ENCODE results near the gene ATP6V1E1. TPM values are rescaled to one million over a fixed set of nuclear protein-coding genes. Genes with fewer than 3 reads are reported as not detected.

ATP6V1E1 gene
- total and polyA plus RNA-seq, 9 of the 15 experiments (the other 6 are each of a cell fraction or from before 2014, with no cell fraction given), result 122 to 249 (median 179) TPM

GRCh38 chr22:17639247-17639741 is 10.7 kb upstream of the ATP6V1E1 start (continued):
- TF ChIP-seq ESRRB (CRISPR knock-in tag; IDR thresholded peaks at IDR 0.05; ENCODE audit: borderline replicate concordance) (0 out of 2 replicates have a peak, but pooled peaks have one; percentile 8), CBX3 (IDR thresholded peaks at IDR 0.05; ENCODE audit: borderline replicate concordance in 1 of 2, low read length in 2 of 2) (0 out of 3 replicates have a peak, but pooled peaks of 1 of the 2 experiments have one; percentile 24), NCOA6 (IDR thresholded peaks at IDR 0.05) (no peak), THRAP3 (IDR thresholded peaks at IDR 0.05; ENCODE audit: borderline replicate concordance) (peak; percentile 73; the same call in 1 of the 2 replicates), ZNF589 (CRISPR knock-in tag; IDR thresholded peaks at IDR 0.05; ENCODE audit: low read depth) (peak; percentile 84), MNT (conservative IDR thresholded peaks at IDR 0.05) (0 out of 4 replicates have a peak, but pooled peaks have one; percentile 2 to 15), ZNF57 (CRISPR knock-in tag; IDR thresholded peaks at IDR 0.05) (no peak), BCL6 (CRISPR knock-in tag; IDR thresholded peaks at IDR 0.05) (no peak), PATZ1 (CRISPR knock-in tag; IDR thresholded peaks at IDR 0.05; ENCODE audit: borderline replicate concordance) (peak; percentile 48; the same call in 1 of the 2 replicates), HMBOX1 (IDR thresholded peaks at IDR 0.05) (peak; percentile 59; the same call in 1 of the 2 replicates)
